ENCODE data around the gene CARD14. TPM values are rescaled to one million over a fixed set of nuclear protein-coding genes. Genes with fewer than 3 reads are reported as not detected.

The CARD14 gene
- total RNA-seq, 1 donor from 2014 or later = not detected

DNA sequence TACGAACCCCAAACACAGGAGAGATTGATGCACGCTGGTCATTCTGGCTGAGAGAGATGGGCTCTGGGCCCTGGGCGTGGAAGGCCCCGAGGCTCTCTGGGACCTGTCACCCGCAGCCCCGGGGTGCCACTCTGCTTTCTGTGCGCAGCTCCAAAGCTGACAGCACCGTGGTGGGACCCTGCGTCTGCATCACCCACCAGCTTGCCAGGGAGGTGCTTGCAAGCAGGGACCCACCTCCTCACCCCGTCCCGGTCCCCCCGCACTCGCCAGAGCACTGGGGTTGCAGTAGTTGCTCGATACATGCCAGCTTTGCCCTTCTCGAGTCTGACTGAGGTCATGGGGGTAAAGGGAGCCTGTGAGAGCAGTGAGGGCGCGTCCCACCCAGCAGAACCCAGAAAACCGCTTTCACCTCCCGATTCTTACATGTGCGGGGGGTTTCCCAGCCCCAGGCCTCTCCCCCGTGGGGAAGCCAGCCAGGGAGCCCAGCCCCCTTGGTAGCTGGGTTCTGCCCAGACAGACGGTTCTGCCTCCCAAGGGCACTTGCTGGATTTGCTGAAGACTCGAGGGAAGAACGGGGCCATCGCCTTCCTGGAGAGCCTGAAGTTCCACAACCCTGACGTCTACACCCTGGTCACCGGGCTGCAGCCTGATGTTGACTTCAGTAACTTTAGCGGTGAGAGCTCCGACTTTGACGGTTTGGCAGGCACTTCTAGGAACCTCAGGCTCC lies 12.5 kb downstream of the CARD14 start:
- no peak for DNase-seq (ENCODE audit: low read depth)

DNA sequence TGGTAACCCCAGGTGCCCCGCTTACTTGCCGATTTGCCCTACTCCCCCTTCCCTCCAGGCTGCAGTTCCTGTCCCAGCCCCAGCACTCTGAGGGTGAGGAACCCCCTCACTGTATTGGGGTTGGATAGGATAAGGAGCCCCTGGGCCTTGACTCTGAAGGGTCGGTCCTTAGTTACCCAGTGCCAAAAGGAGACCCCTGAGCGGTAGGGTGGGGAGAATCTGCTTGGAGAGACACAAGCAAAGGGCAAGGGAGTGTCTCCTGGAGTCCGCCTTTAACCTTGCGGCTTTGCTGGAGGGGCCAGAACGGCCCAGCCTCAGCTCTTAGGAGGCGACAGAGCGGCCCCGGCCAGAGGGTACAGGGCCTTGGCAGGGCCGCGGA lies 13.0 kb downstream of the CARD14 start:
- no peak for TF ChIP-seq CTCF (IDR thresholded peaks at IDR 0.05; ENCODE audit: insufficient read depth, low read length, poor library complexity, severe bottlenecking)
- Histone ChIP-seq H3K36me3 (ENCODE audit: control insufficient read depth, insufficient read depth, low read length) (no peaks in the 10 kb centered on the region), H3K27me3 (ENCODE audit: control insufficient read depth, insufficient read depth, low read length) (peaks cover 13% of the 10 kb centered on the region), H3K4me3 (ENCODE audit: low read depth, low read length) (no peak overlapping the region)
- no peak for DNase-seq (ENCODE audit: low read depth)

More for the DNA sequence above, 12.5 kb downstream of the CARD14 start:
- Histone ChIP-seq H3K4me3 (ENCODE audit: low read depth, low read length) (no peak overlapping the region), H3K27me3 (ENCODE audit: control insufficient read depth, insufficient read depth, low read length) (peaks cover 13% of the 10 kb centered on the region), H3K36me3 (ENCODE audit: control insufficient read depth, insufficient read depth, low read length) (no peaks in the 10 kb centered on the region)
- no peak for TF ChIP-seq CTCF (IDR thresholded peaks at IDR 0.05; ENCODE audit: insufficient read depth, low read length, poor library complexity, severe bottlenecking)

- Histone ChIP-seq H3K4me3 (ENCODE audit: low read depth, low read length) (no peak overlapping the region), H3K36me3 (ENCODE audit: control insufficient read depth, insufficient read depth, low read length) (no peaks in the 10 kb centered on the region), H3K27me3 (ENCODE audit: control insufficient read depth, insufficient read depth, low read length) (peaks cover 13% of the 10 kb centered on the region)
- no peak for DNase-seq (ENCODE audit: low read depth)
- TF ChIP-seq CTCF (IDR thresholded peaks at IDR 0.05; ENCODE audit: insufficient read depth, low read length, poor library complexity, severe bottlenecking) = no peak
These were observed 14.0 kb downstream of the CARD14 start for GRCh38 chr17:80183581-80184422.

DNA sequence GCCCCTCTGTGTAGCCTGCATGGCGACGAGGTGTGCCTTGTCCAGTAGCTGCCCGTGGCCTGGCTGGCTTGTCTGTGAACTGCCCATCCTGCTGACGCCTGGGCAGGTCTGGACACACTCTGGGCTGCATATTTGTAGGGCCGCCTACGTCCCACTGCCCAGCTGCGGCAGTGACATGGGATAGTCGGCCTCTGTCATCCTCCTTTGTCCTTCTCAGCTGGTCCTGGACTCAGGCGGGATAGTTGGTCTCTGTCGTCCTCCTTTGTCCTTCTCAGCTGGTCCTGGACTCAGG lies 14.5 kb downstream of the CARD14 start:
- H3K4me3 ChIP-seq (ENCODE audit: low read depth, low read length) = no peak overlapping the region
- peaks cover 16% of the 10 kb centered on the region for H3K27me3 ChIP-seq (ENCODE audit: control insufficient read depth, insufficient read depth, low read length)
- TF ChIP-seq CTCF (IDR thresholded peaks at IDR 0.05; ENCODE audit: insufficient read depth, low read length, poor library complexity, severe bottlenecking) = no peak
- DNase-seq (ENCODE audit: low read depth) = no peak
- no peaks in the 10 kb centered on the region for H3K36me3 ChIP-seq (ENCODE audit: control insufficient read depth, insufficient read depth, low read length)

DNA sequence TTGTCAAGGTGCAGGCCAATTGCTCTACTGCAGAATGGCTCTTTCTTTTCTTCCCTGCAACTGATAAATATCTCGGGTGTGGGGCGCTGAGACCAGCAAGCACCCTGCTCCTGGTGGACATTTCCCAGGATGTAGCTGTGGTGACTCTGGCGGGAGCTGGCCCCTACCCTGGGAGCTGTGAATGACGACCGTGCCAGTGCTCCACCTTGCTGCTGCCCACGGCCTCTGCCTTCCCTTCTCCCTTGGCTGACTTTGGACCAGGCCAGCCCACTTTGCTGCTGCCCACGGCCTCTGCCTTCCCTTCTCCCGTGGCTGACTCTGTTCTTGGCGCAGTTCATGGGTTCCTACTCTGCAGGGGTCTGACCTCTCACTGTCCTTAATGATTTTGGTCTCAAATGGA lies 16.1 kb downstream of the CARD14 start:
- H3K4me3 ChIP-seq (ENCODE audit: low read depth, low read length) = no peak overlapping the region
- H3K27me3 ChIP-seq (ENCODE audit: control insufficient read depth, insufficient read depth, low read length) = peaks cover 17% of the 10 kb centered on the region
- TF ChIP-seq CTCF (IDR thresholded peaks at IDR 0.05; ENCODE audit: insufficient read depth, low read length, poor library complexity, severe bottlenecking) = no peak
- DNase-seq (ENCODE audit: low read depth) = no peak
- H3K36me3 ChIP-seq (ENCODE audit: control insufficient read depth, insufficient read depth, low read length) = no peaks in the 10 kb centered on the region

All from kidney epithelial cell (primary cell).